K562 (cell line): Measurements from ENCODE around the gene KRT36. TPM values are rescaled to one million over a fixed set of nuclear protein-coding genes. Genes with fewer than 3 reads are reported as not detected.

Source experiments
- ATAC-seq: fragments of 200-7000 bp; cut with Tn5 transposase; 3 replicates; pipeline ENCODE4 v1.9.1; 2020; ENCODE audit warnings: moderate library complexity
- BruUV-seq: library from RNA; stranded (reverse); fragments of 400-500 nt; replicated peaks from 2 replicates; lab custom pipeline; 2021; lab: Mats Ljungman, UMichigan
- CTCF ChIA-PET: fragments of 300-600 bp; formaldehyde crosslinking; extraction: SDS; loops from one replicate; lab custom pipeline; 2021; ENCODE audit warnings: low intra/inter-chr PET ratio; lab: Yijun Ruan, JAX
- POLR2A ChIA-PET: fragments of 300-600, 350-650 bp; sonication (Branson Sonifier 250); formaldehyde crosslinking; extraction: SDS; loops from one replicate; lab custom pipeline; 2021; ENCODE audit warnings: antibody characterized with exemption, inconsistent platforms; lab: Yijun Ruan, JAX
- DNase-seq, 4 experiments: peaks; one replicate each; pipeline versions ENCODE4 v3.0.0 to v3.0.0-alpha.2; 2011 to 2018; ENCODE audit warnings: low spot score in 3 of 4, mixed read lengths in 3 of 4; ENCODE audit errors: extremely low read depth in 1 of 4
- FAIRE-seq: peaks from 2 replicates; lab custom pipeline; 2011; peaks lifted over from hg19 to GRCh38; lab: Jason Lieb, UNC
- H2AFZ ChIP-seq: 2 replicates; pipeline ENCODE4 v1.6.0; 2011; ENCODE audit warnings: low read depth, low read length, control low read depth, inconsistent platforms
- H3K27ac ChIP-seq: fragments of 200-600 bp; 3 replicates; pipeline ENCODE4 v1.8.0; 2011; ENCODE audit warnings: low read depth, mild to moderate bottlenecking, control low read depth, inconsistent platforms, low read length, moderate library complexity, mixed read lengths; ENCODE audit errors: extremely low read depth
- H3K27me3 ChIP-seq, 2 experiments: fragments of 300-600 bp in 1 of 2; 2 replicates in 1 of 2; 3 replicates in 1 of 2; pipeline versions ENCODE4 v1.6.0 to v1.8.0; 2011; ENCODE audit warnings: inconsistent platforms in 2 of 2, low read length in 2 of 2, mild to moderate bottlenecking in 1 of 2, mixed read lengths in 1 of 2, moderate library complexity in 1 of 2; ENCODE audit not compliant: control insufficient read depth in 2 of 2, insufficient read depth in 2 of 2
- H3K36me3 ChIP-seq: fragments of 300-600 bp; 3 replicates; pipeline ENCODE4 v1.8.0; 2011; ENCODE audit warnings: mild to moderate bottlenecking, low read length, inconsistent platforms; ENCODE audit not compliant: control insufficient read depth, insufficient read depth
- H3K4me1 ChIP-seq, 2 experiments: fragments of 200-600 bp in 1 of 2; replicated peaks in 1 of 2; 2 replicates in 1 of 2; 3 replicates in 1 of 2; pipeline versions ENCODE4 v1.5.1 to v1.8.0; 2011; ENCODE audit warnings: inconsistent platforms in 2 of 2, low read length in 2 of 2, mild to moderate bottlenecking in 1 of 2, mixed read lengths in 1 of 2, moderate library complexity in 1 of 2; ENCODE audit not compliant: control insufficient read depth in 2 of 2, insufficient read depth in 2 of 2
- H3K4me2 ChIP-seq: 2 replicates; pipeline ENCODE4 v1.6.1; 2011; ENCODE audit warnings: low read length, control low read depth, inconsistent platforms, mixed read lengths; ENCODE audit not compliant: insufficient read depth
- H3K4me3 ChIP-seq: fragments of 200-600 bp; sonication (generic), shearing (Covaris generic); 2 replicates; pipeline ENCODE4 v1.5.1; 2016; ENCODE audit warnings: control low read depth, inconsistent platforms
- H3K79me2 ChIP-seq: fragments of 200-600 bp; 3 replicates; pipeline ENCODE4 v1.8.0; 2011; ENCODE audit warnings: low read length, inconsistent platforms; ENCODE audit not compliant: control insufficient read depth, insufficient read depth
- H3K9ac ChIP-seq, 2 experiments: 2 replicates each; pipeline versions ENCODE4 v1.6.0 to v1.6.1; 2011; ENCODE audit warnings: low read depth in 2 of 2, low read length in 2 of 2, control low read depth in 1 of 2, inconsistent platforms in 1 of 2, mild to moderate bottlenecking in 1 of 2, mixed read lengths in 1 of 2; ENCODE audit not compliant: insufficient read depth in 1 of 2
- H3K9me1 ChIP-seq: one replicate; pipeline ENCODE4 v1.6.0; 2011; ENCODE audit warnings: inconsistent platforms, mild to moderate bottlenecking, low read length, moderate library complexity; ENCODE audit not compliant: control insufficient read depth, insufficient read depth
- H3K9me3 ChIP-seq: replicated peaks from 2 replicates; pipeline ENCODE4 v1.5.1; 2011; ENCODE audit warnings: low read depth, low read length, inconsistent platforms; ENCODE audit not compliant: control insufficient read depth, insufficient read depth
- H4K20me1 ChIP-seq: replicated peaks from 2 replicates; pipeline ENCODE4 v1.6.1; 2011; ENCODE audit warnings: low read length, inconsistent platforms, mixed read lengths; ENCODE audit not compliant: control insufficient read depth, insufficient read depth
- ATF6 ChIP-seq: sonication (generic); formaldehyde crosslinking; IDR thresholded peaks from 2 replicates; pipeline ENCODE4 v1.4.0; 2020; ENCODE audit warnings: mild to moderate bottlenecking, missing genetic modification reagents
- CBFA2T3 ChIP-seq: fragments of 450-650 bp; IDR thresholded peaks from 2 replicates; pipeline ENCODE4 v1.6.1; 2017
- CBX2 ChIP-seq: fragments of 200-600 bp; sonication (generic); IDR thresholded peaks from one replicate; pipeline ENCODE4 v1.6.1; 2012; ENCODE audit warnings: mild to moderate bottlenecking, low read length, inconsistent platforms; ENCODE audit not compliant: insufficient read depth, poor library complexity, severe bottlenecking
- CTBP1 ChIP-seq: fragments of 450-650 bp; IDR thresholded peaks from 2 replicates; pipeline ENCODE4 v1.6.1; 2016; ENCODE audit warnings: borderline replicate concordance
- EHMT2 ChIP-seq: fragments of 450-650 bp; IDR thresholded peaks from 2 replicates; pipeline ENCODE4 v1.6.1; 2018; ENCODE audit warnings: antibody characterized with exemption
- GATAD2A ChIP-seq: fragments of 450-650 bp; IDR thresholded peaks from 2 replicates; pipeline ENCODE4 v1.6.1; 2017
- HCFC1 ChIP-seq: IDR thresholded peaks from 2 replicates; pipeline ENCODE4 v1.6.1; 2012; ENCODE audit warnings: low read depth, low read length, improper control_type of control experiment
- HDAC2 ChIP-seq: fragments of 450-650 bp; IDR thresholded peaks from 2 replicates; pipeline ENCODE4 v1.6.1; 2016; ENCODE audit warnings: mild to moderate bottlenecking
- KDM1A ChIP-seq, 2 experiments: fragments of 450-650 bp; IDR thresholded peaks; 2 replicates each; pipeline ENCODE4 v1.6.1; 2016; ENCODE audit warnings: mild to moderate bottlenecking in 2 of 2
- MEIS2 ChIP-seq: fragments of 450-650 bp; IDR thresholded peaks from 2 replicates; pipeline ENCODE4 v1.6.1; 2014; ENCODE audit warnings: mild to moderate bottlenecking; ENCODE audit not compliant: partially characterized antibody
- PHF21A ChIP-seq: fragments of 450-650 bp; IDR thresholded peaks from 2 replicates; pipeline ENCODE4 v1.6.1; 2017; ENCODE audit warnings: low read depth, borderline replicate concordance
- PREB ChIP-seq: sonication (generic); formaldehyde crosslinking; IDR thresholded peaks from 2 replicates; pipeline ENCODE4 v1.8.1; 2023; ENCODE audit warnings: mild to moderate bottlenecking, missing genetic modification reagents
- TAF7 ChIP-seq: fragments of 450-650 bp; IDR thresholded peaks from 2 replicates; pipeline ENCODE4 v1.6.1; 2016; ENCODE audit warnings: missing genetic modification characterization, missing compliant biosample characterization
- TAL1 ChIP-seq: fragments of 450-650 bp; IDR thresholded peaks from 2 replicates; pipeline ENCODE4 v1.6.1; 2016; ENCODE audit warnings: mild to moderate bottlenecking
- TEAD4 ChIP-seq, 2 experiments: sonication (generic) in 1 of 2; formaldehyde crosslinking in 1 of 2; IDR thresholded peaks; 2 replicates each; pipeline versions ENCODE4 v1.6.1 to v1.8.0; 2012 to 2022; ENCODE audit warnings: borderline replicate concordance in 1 of 2, inconsistent platforms in 1 of 2, low read length in 1 of 2, mild to moderate bottlenecking in 1 of 2, missing genetic modification reagents in 1 of 2
- U2AF2 ChIP-seq: fragments of 200-400 bp; formaldehyde crosslinking; optimal IDR thresholded peaks from 2 replicates; pipeline ENCODE3; 2017; ENCODE audit warnings: low read depth, mild to moderate bottlenecking, low read length
- WGBS: fragments of 100-300 bp; shearing (Covaris generic); methylation state at CpG from one replicate; pipeline ENCODE4 v1.1.6; 2016; ENCODE audit warnings: low coverage, mixed read lengths; ENCODE audit not compliant: insufficient coverage; ENCODE audit errors: missing lambda C conversion rate; 5-methylcytosine and 5-hydroxymethylcytosine counted together
- in situ Hi-C: fragments of 300-500 bp; cut with MboI; formaldehyde crosslinking; loops from 4 replicates; pipeline ENCODE4 v1.15.0; 2018; ENCODE audit warnings: inconsistent platforms, mixed read lengths
- intact Hi-C: fragments of 100-400 bp; cut with micrococcal nuclease; formaldehyde crosslinking; loops from 2 replicates; pipeline ENCODE4 v1.14.2; 2022
- polyA plus RNA-seq, 8 experiments: library from polyadenylated mRNA; depleted of rRNA in 4 of 8; stranded (reverse) in 5 of 8; unstranded in 3 of 8; fragments of >200 nt; fragmentation: Nextera tagmentation in 2 of 8; fragmentation: Illumina TruSeq in 1 of 8; extraction: Ambion mirVana in 2 of 8; extraction: Trizol in 1 of 8; gene quantifications; 2 replicates each; pipeline versions ENCODE4 v1.2.1 to v1.2.3, GENCODE V29; 2011 to 2014; ENCODE audit warnings: inconsistent platforms in 1 of 8, missing spikeins in 1 of 8
- total RNA-seq, 7 experiments: library from RNA; depleted of rRNA in 6 of 7; stranded (reverse); fragments of >200 nt in 6 of 7; fragmentation: Illumina TruSeq in 2 of 7; extraction: Trizol in 2 of 7; gene quantifications; 2 replicates each; pipeline versions ENCODE4 v1.2.1 to v1.2.3, GENCODE V29; 2011 to 2021; ENCODE audit warnings: low replicate concordance in 1 of 7
- TF ChIP-seq, protein P1 (sequence below): fragments of 250-450 bp; sonication (Bioruptor Pico); IDR thresholded peaks from 2 replicates; pipeline ENCODE4 v1.5.1; 2021; ENCODE audit warnings: mild to moderate bottlenecking

Gene KRT36
- total and polyA plus RNA-seq, 9 of the 15 experiments (the other 6 are each of a cell fraction or from before 2014, with no cell fraction given), result 0.04 TPM; not detected in 8

DNA sequence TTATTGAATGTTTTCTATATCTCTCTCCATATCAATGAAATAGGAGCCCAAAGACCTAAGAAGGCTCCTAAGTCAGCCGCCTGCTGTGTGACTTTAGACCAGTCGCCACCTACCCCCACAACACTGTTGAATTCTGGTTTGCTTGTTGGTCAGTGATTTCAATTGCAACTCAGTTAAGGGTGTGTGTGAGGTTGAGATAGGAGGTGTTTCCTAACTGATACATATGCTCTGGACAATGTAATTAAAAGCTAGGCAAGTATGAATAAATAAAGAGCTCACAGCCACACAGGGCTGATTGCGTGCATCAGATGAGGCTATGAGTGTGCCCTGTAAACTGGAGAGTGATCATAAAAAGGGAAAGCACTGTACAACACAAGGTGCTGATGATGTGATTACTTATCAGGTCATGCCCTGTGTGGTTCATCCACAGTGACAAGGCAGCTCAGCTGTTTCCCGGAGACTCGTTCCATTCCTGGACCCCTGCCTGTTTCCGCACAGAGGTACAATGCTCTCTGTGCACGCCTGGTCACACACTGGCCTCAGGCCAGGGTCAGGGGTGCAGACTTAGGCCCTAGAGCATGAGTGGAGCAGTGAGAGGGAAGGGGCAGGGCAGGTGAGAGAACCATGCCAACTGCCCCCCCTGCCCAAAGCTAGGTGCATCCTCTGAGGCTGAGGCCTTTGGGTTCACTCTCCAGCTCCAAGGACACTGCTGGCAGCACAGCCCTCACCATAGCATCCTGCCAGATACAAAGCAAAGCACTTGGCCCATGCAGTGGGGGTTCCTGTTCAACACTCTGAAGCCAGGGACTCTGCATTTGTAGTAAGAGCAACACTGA is 5.5 kb downstream of the KRT36 start:
- no peaks in the 10 kb centered on the region for H3K79me2 ChIP-seq
- in situ Hi-C loops (no loop called here), intact Hi-C loops (loop anchor here (10.0 kb wide), 1 partner anchor 181 kb away; no protein-coding TSS in a partner anchor)
- DNase-seq (peak in 3 of 4 experiments; percentile 20 to 30 (median 23)), ATAC-seq (peak; percentile 47), FAIRE-seq (peak; percentile 72)
- H3K4me3 ChIP-seq, result no peak overlapping the region
- POLR2A ChIA-PET, result interaction anchor here (1.0 to 2.3 kb wide), 3 partner anchors 21 to 65 kb away, joined by 3 to 6 read pairs (median 4); partner anchors contain the start of gene KRT19
- no peak overlapping the region for H3K4me2 ChIP-seq
- CTCF ChIA-PET, result interaction anchor here (0.8 kb wide), 1 partner anchor 65 kb away, joined by 3 read pairs; no protein-coding TSS in a partner anchor
- H3K4me1 ChIP-seq, result peaks cover 9 to 19% of the 10 kb centered on the region in 2 experiments; a peak in 4 of 5 replicates
- peaks cover 10 to 49% of the 10 kb centered on the region in 2 experiments; a peak in 3 of 5 replicates for H3K27me3 ChIP-seq
- WGBS, result under 1% methylated on average over 7 of the region's 7 CpGs
- H3K9me1 ChIP-seq, result no peaks in the 10 kb centered on the region
- no peaks in the 10 kb centered on the region for H3K9me3 ChIP-seq
- no TSS peak for BruUV-seq
- H4K20me1 ChIP-seq, result peaks cover 12% of the 10 kb centered on the region
- peak overlapping the region in 1 of 2 experiments; percentile 54; a peak in 2 of 4 replicates for H3K9ac ChIP-seq
- H3K36me3 ChIP-seq, result no peaks in the 10 kb centered on the region
- H3K27ac ChIP-seq, result no peak overlapping the region
- no peak overlapping the region for H2AFZ ChIP-seq
- TF ChIP-seq TAF7 (no peak), TAL1 (peak; percentile 43), ATF6 (no peak), EHMT2 (no peak), TEAD4 (IDR thresholded peaks at IDR 0.05; ENCODE audit: low read length) (peak; percentile 56), TEAD4 (CRISPR knock-in tag; IDR thresholded peaks at IDR 0.05; ENCODE audit: borderline replicate concordance) (no peak), CTBP1 (peak; percentile 26; the same call in 1 of the 2 replicates), PREB (CRISPR knock-in tag) (no peak), PHF21A (no peak), U2AF2 (no peak), HCFC1 (no peak), KDM1A (IDR thresholded peaks at IDR 0.05) (peak; percentile 82 to 86), MEIS2 (no peak), HDAC2 (no peak), CBFA2T3 (peak; percentile 82), CBX2 (no peak), GATAD2A (no peak)
- TF ChIP-seq, protein P1, sequence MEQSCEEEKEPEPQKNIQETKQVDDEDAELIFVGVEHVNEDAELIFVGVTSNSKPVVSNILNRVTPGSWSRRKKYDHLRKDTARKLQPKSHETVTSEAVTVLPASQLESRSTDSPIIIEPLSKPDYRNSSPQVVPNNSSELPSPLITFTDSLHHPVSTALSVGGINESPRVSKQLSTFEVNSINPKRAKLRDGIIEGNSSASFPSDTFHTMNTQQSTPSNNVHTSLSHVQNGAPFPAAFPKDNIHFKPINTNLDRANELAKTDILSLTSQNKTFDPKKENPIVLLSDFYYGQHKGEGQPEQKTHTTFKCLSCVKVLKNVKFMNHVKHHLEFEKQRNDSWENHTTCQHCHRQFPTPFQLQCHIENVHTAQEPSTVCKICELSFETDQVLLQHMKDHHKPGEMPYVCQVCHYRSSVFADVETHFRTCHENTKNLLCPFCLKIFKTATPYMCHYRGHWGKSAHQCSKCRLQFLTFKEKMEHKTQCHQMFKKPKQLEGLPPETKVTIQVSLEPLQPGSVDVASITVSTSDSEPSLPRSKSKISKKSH (CRISPR knock-in tag), result no peak
